NB4 (cell line): ENCODE results near the gene SAMM50.

ENCODE experiments used
- DNase-seq: peaks from one replicate; pipeline ENCODE4 v3.0.0; 2010; ENCODE audit warnings: low read depth
- H3K4me3 ChIP-seq: one replicate; pipeline ENCODE4 v1.5.1; 2011; ENCODE audit warnings: mild to moderate bottlenecking, low read depth, low read length, moderate library complexity
- MYC ChIP-seq: IDR thresholded peaks from 2 replicates; pipeline ENCODE4 v1.6.1; 2011; ENCODE audit warnings: low read depth, low read length
- POLR2A ChIP-seq: IDR thresholded peaks from 2 replicates; pipeline ENCODE4 v1.6.1; 2011; ENCODE audit warnings: mild to moderate bottlenecking; ENCODE audit not compliant: insufficient read length; ENCODE audit errors: extremely low read depth
- TF ChIP-seq, protein P1 (sequence below): IDR thresholded peaks from one replicate; pipeline ENCODE4 v1.5.1; 2012; ENCODE audit warnings: low read depth, low read length
- TF ChIP-seq, protein P2 (sequence below): IDR thresholded peaks from 2 replicates; pipeline ENCODE4 v1.6.1; 2011; ENCODE audit warnings: low read depth, low read length

The SAMM50 gene

DNA sequence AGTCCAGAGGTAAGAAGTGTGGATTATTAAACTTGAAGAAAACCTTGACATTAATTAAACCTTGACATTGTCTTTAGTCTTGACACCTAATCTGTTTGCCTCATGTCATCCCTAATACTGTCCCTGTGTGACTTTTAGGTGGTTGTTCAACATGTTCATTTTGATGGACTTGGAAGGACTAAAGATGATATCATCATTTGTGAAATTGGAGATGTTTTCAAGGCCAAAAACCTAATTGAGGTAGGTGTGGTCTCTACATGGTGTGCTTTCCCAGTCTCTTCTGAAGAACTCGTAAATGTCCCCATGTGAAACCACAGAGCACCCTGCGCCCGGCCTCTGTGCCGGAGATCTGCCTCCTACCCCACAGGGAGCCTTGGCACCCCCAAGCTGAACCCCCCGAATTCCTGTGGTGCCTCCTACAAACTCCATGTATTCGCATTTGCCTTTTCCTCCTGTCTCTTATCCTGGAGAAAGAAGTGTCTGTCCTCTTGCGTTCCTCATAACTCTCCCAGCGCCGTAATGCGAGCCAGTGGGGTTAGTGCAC is 9.1 kb downstream of the SAMM50 start:
- no peak for DNase-seq
- no peak overlapping the region for H3K4me3 ChIP-seq
- TF ChIP-seq, protein P1, sequence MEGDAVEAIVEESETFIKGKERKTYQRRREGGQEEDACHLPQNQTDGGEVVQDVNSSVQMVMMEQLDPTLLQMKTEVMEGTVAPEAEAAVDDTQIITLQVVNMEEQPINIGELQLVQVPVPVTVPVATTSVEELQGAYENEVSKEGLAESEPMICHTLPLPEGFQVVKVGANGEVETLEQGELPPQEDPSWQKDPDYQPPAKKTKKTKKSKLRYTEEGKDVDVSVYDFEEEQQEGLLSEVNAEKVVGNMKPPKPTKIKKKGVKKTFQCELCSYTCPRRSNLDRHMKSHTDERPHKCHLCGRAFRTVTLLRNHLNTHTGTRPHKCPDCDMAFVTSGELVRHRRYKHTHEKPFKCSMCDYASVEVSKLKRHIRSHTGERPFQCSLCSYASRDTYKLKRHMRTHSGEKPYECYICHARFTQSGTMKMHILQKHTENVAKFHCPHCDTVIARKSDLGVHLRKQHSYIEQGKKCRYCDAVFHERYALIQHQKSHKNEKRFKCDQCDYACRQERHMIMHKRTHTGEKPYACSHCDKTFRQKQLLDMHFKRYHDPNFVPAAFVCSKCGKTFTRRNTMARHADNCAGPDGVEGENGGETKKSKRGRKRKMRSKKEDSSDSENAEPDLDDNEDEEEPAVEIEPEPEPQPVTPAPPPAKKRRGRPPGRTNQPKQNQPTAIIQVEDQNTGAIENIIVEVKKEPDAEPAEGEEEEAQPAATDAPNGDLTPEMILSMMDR: no peak
- TF ChIP-seq, protein P2, sequence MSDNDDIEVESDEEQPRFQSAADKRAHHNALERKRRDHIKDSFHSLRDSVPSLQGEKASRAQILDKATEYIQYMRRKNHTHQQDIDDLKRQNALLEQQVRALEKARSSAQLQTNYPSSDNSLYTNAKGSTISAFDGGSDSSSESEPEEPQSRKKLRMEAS: no peak
- TF ChIP-seq MYC: no peak
- TF ChIP-seq POLR2A: no peak

DNA sequence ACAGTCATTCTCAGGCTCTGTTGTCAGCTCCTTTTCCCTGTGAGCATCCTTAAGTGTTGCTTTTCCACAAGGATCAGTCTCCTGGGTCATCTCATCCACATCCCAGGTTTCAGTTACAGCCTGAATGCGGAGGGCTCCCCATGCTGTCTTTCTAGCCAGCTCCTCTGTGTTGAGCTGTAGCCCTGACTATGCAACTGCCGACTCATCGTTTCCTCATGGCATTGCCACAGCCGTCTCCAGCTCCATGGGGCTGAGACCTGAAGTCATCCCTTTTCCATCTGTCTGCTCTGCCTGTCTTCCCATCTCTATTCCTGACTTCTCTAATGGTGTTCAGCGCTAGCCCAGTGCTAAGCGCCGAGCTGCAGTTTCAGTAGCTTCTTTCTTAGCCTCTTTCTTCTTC is 11.8 kb downstream of the SAMM50 start:
- DNase-seq: no peak
- H3K4me3 ChIP-seq: no peak overlapping the region
- TF ChIP-seq MYC (no peak), POLR2A (no peak)
- TF ChIP-seq, protein P1: no peak
- TF ChIP-seq, protein P2: no peak

DNA sequence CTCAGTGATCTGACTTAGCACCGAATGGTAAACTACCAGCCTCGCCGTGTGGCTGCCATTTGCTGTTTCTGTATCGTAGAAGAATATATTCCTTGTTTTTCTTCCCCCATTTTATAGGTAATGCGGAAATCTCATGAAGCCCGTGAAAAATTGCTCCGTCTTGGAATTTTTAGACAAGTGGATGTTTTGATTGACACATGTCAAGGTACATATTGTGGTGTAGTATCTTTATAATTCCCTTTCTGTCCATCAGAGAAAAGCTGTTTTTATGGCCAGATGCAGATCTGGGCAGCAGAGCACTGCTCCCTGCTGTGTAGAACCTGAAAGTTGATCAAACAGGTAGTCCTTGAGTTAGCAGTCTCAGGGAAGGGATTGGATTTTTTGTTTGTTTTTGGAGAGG is 13.4 kb downstream of the SAMM50 start:
- no peak overlapping the region for H3K4me3 ChIP-seq
- no peak for DNase-seq
- TF ChIP-seq, protein P1: no peak
- TF ChIP-seq POLR2A (no peak), MYC (no peak)
- TF ChIP-seq, protein P2: no peak

DNA sequence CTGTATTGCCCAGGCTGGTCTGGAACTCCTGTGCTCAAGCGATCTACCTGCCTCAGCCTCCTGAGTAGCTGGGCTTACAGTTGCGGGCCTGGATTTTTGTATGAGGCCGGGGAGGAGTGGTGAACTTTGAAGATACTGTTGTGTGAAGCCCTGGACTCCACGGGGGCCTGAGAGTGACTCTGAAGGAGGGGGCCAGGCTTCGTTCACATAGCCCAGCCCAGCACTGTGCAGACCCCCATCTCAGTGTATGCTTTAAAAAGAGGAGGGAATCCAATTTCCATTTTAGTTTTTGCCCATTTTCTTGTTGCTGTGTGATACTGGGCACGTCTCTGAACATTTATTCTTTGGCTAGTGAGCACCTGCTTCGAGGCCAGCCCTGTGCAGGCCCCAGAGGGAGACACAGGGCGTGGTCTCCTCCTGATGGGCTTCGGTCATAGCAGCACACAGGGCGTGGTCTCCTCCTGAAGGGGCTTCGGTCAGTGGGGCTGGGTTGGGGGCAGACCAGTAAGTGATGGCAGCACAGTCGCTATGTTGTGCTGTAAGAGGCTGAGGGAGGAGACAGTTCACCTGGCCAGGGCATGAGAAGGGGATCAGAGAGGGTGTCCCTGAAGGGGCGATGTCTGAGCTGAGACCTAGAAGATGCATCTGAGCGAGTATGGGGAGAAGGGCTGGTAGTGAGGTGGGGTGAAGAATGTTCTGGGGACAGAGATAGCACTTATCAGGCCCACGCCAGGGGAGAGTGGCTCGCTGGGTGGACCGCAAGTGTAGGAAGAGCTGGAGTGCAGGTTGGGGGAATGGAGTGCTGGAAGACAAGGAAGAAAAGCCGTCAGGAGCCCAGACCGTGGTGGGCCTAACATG is 14.0 kb downstream of the SAMM50 start:
- TF ChIP-seq, protein P1: no peak
- no peak for TF ChIP-seq POLR2A
- TF ChIP-seq MYC: no peak
- TF ChIP-seq, protein P2: no peak
- H3K4me3 ChIP-seq: no peak overlapping the region
- no peak for DNase-seq

DNA sequence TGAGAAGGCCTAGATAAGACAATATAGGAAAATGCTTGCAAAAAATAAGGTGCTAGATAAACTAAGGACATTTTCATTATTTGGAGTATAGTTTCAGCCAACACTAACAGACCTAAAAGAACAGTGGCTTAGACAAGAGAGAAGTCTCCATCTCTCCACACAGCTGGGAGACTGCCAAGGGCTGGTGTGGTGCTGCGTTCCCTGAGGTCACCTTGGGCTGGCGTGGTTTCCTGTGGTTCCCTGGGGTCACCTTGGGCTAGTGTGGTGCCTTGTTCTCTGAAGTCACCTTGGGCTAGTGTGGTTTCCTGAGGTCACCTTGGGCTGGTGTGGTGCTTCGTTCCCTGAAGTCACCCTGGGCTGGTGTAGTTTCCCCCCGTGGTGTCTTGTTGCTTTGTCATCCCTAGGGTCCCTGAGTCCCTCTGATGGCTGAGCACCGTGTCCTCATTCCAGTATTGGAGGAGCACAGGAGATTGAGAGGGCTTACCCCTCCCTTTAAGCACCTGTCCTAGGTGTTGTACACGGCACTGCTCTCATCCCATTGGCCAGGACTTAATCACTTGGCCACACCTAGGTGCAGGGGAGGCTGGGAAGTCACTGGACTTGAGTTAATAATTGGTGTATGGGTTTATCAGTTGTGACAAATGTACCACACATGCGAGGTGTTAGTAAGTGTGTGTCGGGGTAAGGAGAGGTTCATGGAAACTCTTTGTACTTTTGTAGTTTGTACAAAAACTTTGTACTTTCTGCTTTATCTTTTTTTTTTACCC is 14.9 kb downstream of the SAMM50 start:
- no peak overlapping the region for H3K4me3 ChIP-seq
- TF ChIP-seq, protein P1: no peak
- TF ChIP-seq POLR2A: no peak
- TF ChIP-seq, protein P2: no peak
- TF ChIP-seq MYC: no peak
- DNase-seq: peak; percentile 12
